Retinal pigment epithelial cell (primary cell): ENCODE data around the gene RNU6-7.

Source experiments
- DNase-seq: peaks from one replicate; pipeline ENCODE4 v3.0.0-alpha.2; 2010; ENCODE audit warnings: low read depth
- H3K4me3 ChIP-seq: 2 replicates; pipeline ENCODE4 v1.5.1; 2011; ENCODE audit warnings: mild to moderate bottlenecking, low read length, control low read depth, moderate library complexity
- TF ChIP-seq, protein P1 (sequence below): conservative IDR thresholded peaks from 2 replicates; pipeline ENCODE4 v1.5.1; 2011; ENCODE audit warnings: low read depth, low read length, control low read depth, inconsistent platforms

Gene RNU6-7

DNA sequence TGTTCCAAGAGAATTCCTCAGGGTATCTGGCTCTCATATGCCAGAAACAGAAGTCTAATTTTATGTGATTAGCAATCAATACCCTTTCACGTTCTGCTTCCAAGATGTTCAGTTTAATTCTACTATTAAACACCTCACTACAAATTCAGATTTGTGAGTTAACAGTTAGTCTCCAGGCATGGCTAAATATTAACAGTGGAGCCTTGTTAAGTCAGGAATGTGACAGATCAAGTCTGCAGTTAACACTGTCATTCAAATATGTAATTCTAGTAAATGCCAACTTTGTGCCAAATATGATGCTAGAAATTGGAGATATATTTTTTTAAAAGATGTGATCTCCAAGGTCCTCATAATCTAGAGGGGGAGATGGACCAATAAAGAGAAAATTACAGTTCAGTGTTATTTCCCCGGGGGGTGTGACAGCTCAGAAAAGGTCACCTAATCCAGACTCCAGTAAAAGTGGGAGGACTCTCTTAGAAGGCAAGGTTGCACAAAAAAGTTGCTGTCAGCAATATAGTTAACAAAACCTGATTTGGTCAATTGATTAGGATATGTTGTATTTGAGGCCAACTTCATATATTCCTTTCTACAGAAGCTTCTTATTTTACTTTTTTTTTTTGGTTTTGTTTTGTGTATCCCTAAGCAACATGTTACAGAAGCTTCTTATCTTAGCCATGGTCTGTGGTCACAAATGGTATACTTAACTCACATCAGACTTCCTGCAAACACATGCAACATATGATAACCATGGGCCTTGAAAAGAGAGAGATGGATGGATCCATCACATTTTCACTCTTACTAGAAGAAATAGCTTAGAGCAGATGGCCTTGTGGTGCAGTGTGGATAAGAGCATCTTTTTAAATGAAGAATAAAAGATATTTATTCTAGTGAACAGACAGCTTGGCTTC, 18.4 kb upstream of the RNU6-7 start:
- no peak for DNase-seq
- H3K4me3 ChIP-seq, result no peak overlapping the region
- TF ChIP-seq, protein P1, sequence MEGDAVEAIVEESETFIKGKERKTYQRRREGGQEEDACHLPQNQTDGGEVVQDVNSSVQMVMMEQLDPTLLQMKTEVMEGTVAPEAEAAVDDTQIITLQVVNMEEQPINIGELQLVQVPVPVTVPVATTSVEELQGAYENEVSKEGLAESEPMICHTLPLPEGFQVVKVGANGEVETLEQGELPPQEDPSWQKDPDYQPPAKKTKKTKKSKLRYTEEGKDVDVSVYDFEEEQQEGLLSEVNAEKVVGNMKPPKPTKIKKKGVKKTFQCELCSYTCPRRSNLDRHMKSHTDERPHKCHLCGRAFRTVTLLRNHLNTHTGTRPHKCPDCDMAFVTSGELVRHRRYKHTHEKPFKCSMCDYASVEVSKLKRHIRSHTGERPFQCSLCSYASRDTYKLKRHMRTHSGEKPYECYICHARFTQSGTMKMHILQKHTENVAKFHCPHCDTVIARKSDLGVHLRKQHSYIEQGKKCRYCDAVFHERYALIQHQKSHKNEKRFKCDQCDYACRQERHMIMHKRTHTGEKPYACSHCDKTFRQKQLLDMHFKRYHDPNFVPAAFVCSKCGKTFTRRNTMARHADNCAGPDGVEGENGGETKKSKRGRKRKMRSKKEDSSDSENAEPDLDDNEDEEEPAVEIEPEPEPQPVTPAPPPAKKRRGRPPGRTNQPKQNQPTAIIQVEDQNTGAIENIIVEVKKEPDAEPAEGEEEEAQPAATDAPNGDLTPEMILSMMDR, result no peak

DNA sequence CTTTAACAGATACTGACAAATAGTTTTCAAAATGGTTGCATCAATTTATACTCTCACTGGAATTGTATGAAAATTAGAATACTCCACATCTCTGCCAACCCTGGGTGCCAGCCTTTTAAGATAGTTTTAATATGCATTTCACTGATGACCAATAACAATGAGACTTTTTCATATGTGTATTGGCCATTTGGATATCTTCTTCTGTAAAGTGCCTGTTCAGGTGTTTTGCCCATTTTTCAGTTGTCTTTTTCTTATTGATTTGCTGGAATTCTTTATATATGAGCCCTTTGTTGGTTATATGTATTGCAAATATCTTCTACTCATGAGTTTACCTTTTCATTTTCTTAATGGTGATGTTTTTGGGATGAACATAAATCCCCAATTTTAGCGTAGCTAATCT, 16.7 kb upstream of the RNU6-7 start:
- DNase-seq, result no peak
- H3K4me3 ChIP-seq, result no peak overlapping the region
- TF ChIP-seq, protein P1, result no peak

GRCh38 chr14:32186248-32186647, 15.6 kb upstream of the RNU6-7 start:
- TF ChIP-seq, protein P1, result no peak
- no peak for DNase-seq
- H3K4me3 ChIP-seq, result no peak overlapping the region

- no peak for DNase-seq
- TF ChIP-seq, protein P1, result no peak
- no peak overlapping the region for H3K4me3 ChIP-seq
Observed at GRCh38 chr14:32189811-32190210, 12.0 kb upstream of the RNU6-7 start.

DNA sequence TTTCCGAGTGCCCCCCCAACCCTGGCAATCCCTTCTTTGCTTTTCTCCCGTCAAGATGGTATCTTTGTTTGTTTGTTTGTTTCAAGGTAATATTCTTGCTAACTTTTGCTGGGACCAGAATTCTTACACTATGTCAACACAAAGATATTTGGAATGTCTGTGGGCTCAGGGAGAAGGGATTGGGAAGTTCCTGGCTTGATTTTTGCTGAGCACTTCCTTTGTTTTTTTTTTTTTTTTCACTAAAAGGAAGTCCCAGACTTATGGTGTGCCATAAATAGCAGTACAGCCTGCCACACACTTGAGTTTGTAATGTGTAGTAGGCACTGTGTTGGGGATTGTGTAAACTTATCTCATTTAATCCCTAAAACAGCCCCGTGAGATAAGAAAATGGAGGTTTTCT, 11.2 kb upstream of the RNU6-7 start:
- TF ChIP-seq, protein P1, result no peak
- DNase-seq, result no peak

GRCh38 chr14:32192712-32193373, 9.0 kb upstream of the RNU6-7 start:
- no peak overlapping the region for H3K4me3 ChIP-seq
- TF ChIP-seq, protein P1, result no peak
- no peak for DNase-seq

More for the DNA sequence above, 11.2 kb upstream of the RNU6-7 start:
- no peak overlapping the region for H3K4me3 ChIP-seq
